SK-N-SH (cell line): ENCODE results near the gene APOL4.

Experiments
- CTCF ChIP-seq: fragments of 200-600 bp; sonication (generic); IDR thresholded peaks from 2 replicates; pipeline ENCODE4 v1.6.1; 2017; ENCODE audit warnings: antibody characterized with exemption, mild to moderate bottlenecking, moderate library complexity
- MEF2A ChIP-seq: IDR thresholded peaks from 2 replicates; pipeline ENCODE4 v1.4.0; 2012; ENCODE audit warnings: low read depth, borderline replicate concordance
- PBX3 ChIP-seq: IDR thresholded peaks from 2 replicates; pipeline ENCODE4; 2012
- RCOR1 ChIP-seq: fragments of 150-350 bp; IDR thresholded peaks from 2 replicates; pipeline ENCODE4 v1.6.1; 2017; ENCODE audit warnings: antibody characterized with exemption, low read length
- RXRA ChIP-seq: IDR thresholded peaks from 2 replicates; pipeline ENCODE4 v1.4.0; 2012; ENCODE audit warnings: low read depth, mild to moderate bottlenecking, borderline replicate concordance
- USF1 ChIP-seq: IDR thresholded peaks from 2 replicates; pipeline ENCODE4 v1.4.0; 2012; ENCODE audit warnings: low read depth, borderline replicate concordance
- TF ChIP-seq, protein P1 (sequence below): IDR thresholded peaks from 2 replicates; pipeline ENCODE4 v1.4.0; 2012; ENCODE audit warnings: low read depth, borderline replicate concordance

GRCh38 chr22:36238373-36239149 is 37.0 kb upstream of the APOL4 start:
- TF ChIP-seq CTCF (no peak), MEF2A (no peak), PBX3 (no peak), USF1 (no peak), RXRA (no peak), RCOR1 (no peak)
- TF ChIP-seq, protein P1, sequence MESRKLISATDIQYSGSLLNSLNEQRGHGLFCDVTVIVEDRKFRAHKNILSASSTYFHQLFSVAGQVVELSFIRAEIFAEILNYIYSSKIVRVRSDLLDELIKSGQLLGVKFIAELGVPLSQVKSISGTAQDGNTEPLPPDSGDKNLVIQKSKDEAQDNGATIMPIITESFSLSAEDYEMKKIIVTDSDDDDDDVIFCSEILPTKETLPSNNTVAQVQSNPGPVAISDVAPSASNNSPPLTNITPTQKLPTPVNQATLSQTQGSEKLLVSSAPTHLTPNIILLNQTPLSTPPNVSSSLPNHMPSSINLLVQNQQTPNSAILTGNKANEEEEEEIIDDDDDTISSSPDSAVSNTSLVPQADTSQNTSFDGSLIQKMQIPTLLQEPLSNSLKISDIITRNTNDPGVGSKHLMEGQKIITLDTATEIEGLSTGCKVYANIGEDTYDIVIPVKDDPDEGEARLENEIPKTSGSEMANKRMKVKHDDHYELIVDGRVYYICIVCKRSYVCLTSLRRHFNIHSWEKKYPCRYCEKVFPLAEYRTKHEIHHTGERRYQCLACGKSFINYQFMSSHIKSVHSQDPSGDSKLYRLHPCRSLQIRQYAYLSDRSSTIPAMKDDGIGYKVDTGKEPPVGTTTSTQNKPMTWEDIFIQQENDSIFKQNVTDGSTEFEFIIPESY: no peak
